Liver (tissue), 9 donors: ENCODE results near the gene STK39. TPM values are rescaled to one million over a fixed set of nuclear protein-coding genes. Genes with fewer than 3 reads are reported as not detected.

ENCODE experiments used
- DNase-seq: peaks from one replicate; pipeline ENCODE4 v3.0.0-alpha.2; 2017; ENCODE audit warnings: low spot score
- H3K27ac ChIP-seq, 2 donors: one replicate each; pipeline ENCODE4 v1.7.0; 2013; ENCODE audit warnings: inconsistent platforms in 2 of 2, low read length in 2 of 2, control low read depth in 1 of 2, low read depth in 1 of 2, mild to moderate bottlenecking in 1 of 2
- H3K27me3 ChIP-seq, 4 donors: one replicate each; pipeline versions ENCODE4 v1.6.1 to v1.7.0; 2013; ENCODE audit warnings: low read length in 3 of 4, inconsistent platforms in 1 of 4, mild to moderate bottlenecking in 1 of 4, moderate library complexity in 1 of 4; ENCODE audit not compliant: control insufficient read depth in 4 of 4, insufficient read depth in 4 of 4
- H3K36me3 ChIP-seq, 4 donors: one replicate each; pipeline versions ENCODE4 v1.6.1 to v1.7.0; 2013; ENCODE audit warnings: low read length in 3 of 4, mild to moderate bottlenecking in 3 of 4, low read depth in 1 of 4, moderate library complexity in 1 of 4; ENCODE audit not compliant: control insufficient read depth in 4 of 4, insufficient read depth in 3 of 4
- H3K4me1 ChIP-seq, 4 donors: one replicate each; pipeline versions ENCODE4 v1.6.1 to v1.7.0; 2013; ENCODE audit warnings: low read length in 3 of 4, mild to moderate bottlenecking in 3 of 4, moderate library complexity in 1 of 4; ENCODE audit not compliant: control insufficient read depth in 4 of 4, insufficient read depth in 4 of 4
- H3K4me3 ChIP-seq, 3 donors: one replicate each; pipeline versions ENCODE4 v1.6.1 to v1.7.0; 2013; ENCODE audit warnings: low read length in 3 of 3, control low read depth in 1 of 3, low read depth in 1 of 3, mild to moderate bottlenecking in 1 of 3
- H3K9ac ChIP-seq, 2 donors: one replicate each; pipeline ENCODE4 v1.7.0; 2013; ENCODE audit warnings: low read length in 2 of 2, mild to moderate bottlenecking in 2 of 2, moderate library complexity in 2 of 2, control low read depth in 1 of 2, low read depth in 1 of 2
- H3K9me3 ChIP-seq, 4 donors: one replicate each; pipeline versions ENCODE4 v1.6.1 to v1.7.0; 2013; ENCODE audit warnings: low read length in 3 of 4; ENCODE audit not compliant: control insufficient read depth in 4 of 4
- FOXA1 ChIP-seq: IDR thresholded peaks from 2 replicates; pipeline ENCODE4 v1.6.1; 2016; ENCODE audit warnings: antibody characterized with exemption
- FOXA2 ChIP-seq: IDR thresholded peaks from 2 replicates; pipeline ENCODE4 v1.6.1; 2016; ENCODE audit warnings: antibody characterized with exemption
- GABPA ChIP-seq, 2 donors: IDR thresholded peaks in 1 of 2; conservative IDR thresholded peaks in 1 of 2; 2 replicates each; pipeline ENCODE4 v1.6.1; 2016; ENCODE audit warnings: antibody characterized with exemption in 2 of 2, mild to moderate bottlenecking in 1 of 2, moderate library complexity in 1 of 2
- HNF4A ChIP-seq, 2 donors: conservative IDR thresholded peaks; 2 replicates each; pipeline ENCODE4 v1.6.1; 2016; ENCODE audit warnings: antibody characterized with exemption in 2 of 2, mild to moderate bottlenecking in 2 of 2
- HNF4G ChIP-seq: IDR thresholded peaks from 2 replicates; pipeline ENCODE4 v1.6.1; 2016; ENCODE audit warnings: antibody characterized with exemption
- JUND ChIP-seq, 2 donors: IDR thresholded peaks; 2 replicates each; pipeline ENCODE4 v1.6.1; 2016; ENCODE audit warnings: antibody characterized with exemption in 2 of 2
- NR2F2 ChIP-seq: IDR thresholded peaks from 2 replicates; pipeline ENCODE4 v1.6.1; 2016; ENCODE audit warnings: antibody characterized with exemption
- RAD21 ChIP-seq, 2 donors: IDR thresholded peaks; 2 replicates each; pipeline ENCODE4 v1.6.1; 2016; ENCODE audit warnings: antibody characterized with exemption in 2 of 2, mild to moderate bottlenecking in 2 of 2
- RXRA ChIP-seq, 2 donors: IDR thresholded peaks; 2 replicates each; pipeline ENCODE4 v1.6.1; 2017 to 2018; ENCODE audit warnings: antibody characterized with exemption in 2 of 2, mild to moderate bottlenecking in 1 of 2
- SP1 ChIP-seq: IDR thresholded peaks from 2 replicates; pipeline ENCODE4 v1.6.1; 2018; ENCODE audit warnings: antibody characterized with exemption, mild to moderate bottlenecking
- TAF1 ChIP-seq: conservative IDR thresholded peaks from 2 replicates; pipeline ENCODE4 v1.6.1; 2016; ENCODE audit warnings: antibody characterized with exemption, mild to moderate bottlenecking
- YY1 ChIP-seq: IDR thresholded peaks from 2 replicates; pipeline ENCODE4 v1.6.1; 2016; ENCODE audit warnings: antibody characterized with exemption, mild to moderate bottlenecking
- WGBS: extraction: QIAGEN DNeasy Blood & Tissue Kit; methylation state at CpG from one replicate; pipeline ENCODE4 v1.1.7; 2013; 5-methylcytosine and 5-hydroxymethylcytosine counted together
- polyA plus RNA-seq, 2 donors: library from polyadenylated mRNA; stranded (reverse) in 1 of 2; unstranded in 1 of 2; fragments of 200-250 nt in 1 of 2; fragments of >200 nt in 1 of 2; fragmentation: Nextera tagmentation in 1 of 2; extraction: Ambion mirVana in 1 of 2; gene quantifications; one replicate each; pipeline versions ENCODE4 v1.2.1 to v1.2.3, GENCODE V29; 2013 to 2015
- total RNA-seq, 2 donors: library from RNA; depleted of rRNA; stranded (reverse); fragments of >200 nt; gene quantifications; one replicate each; pipeline ENCODE4 v1.2.3, GENCODE V29; 2014
- TF ChIP-seq, protein P1 (sequence below): IDR thresholded peaks from 2 replicates; pipeline ENCODE4 v1.6.1; 2016; ENCODE audit warnings: antibody characterized with exemption
- TF ChIP-seq, protein P2 (sequence below): IDR thresholded peaks from 2 replicates; pipeline ENCODE4 v1.6.1; 2016; ENCODE audit warnings: antibody characterized with exemption, mild to moderate bottlenecking
- TF ChIP-seq, protein P3 (sequence below): fragments of 150-350 bp; IDR thresholded peaks from 2 replicates; pipeline ENCODE4 v1.5.1; 2017; ENCODE audit warnings: improper control_type of control experiment, low read depth, low read length; ENCODE audit not compliant: missing input control
- TF ChIP-seq, protein P4 (sequence below): IDR thresholded peaks from 2 replicates; pipeline ENCODE4 v1.6.1; 2016; ENCODE audit warnings: antibody characterized with exemption
- donor health status: healthy.
- donor health status: healthy.
- donor health status: healthy.
- donor health status: healthy.
- donor health status: healthy.

STK39 gene
- total and polyA plus RNA-seq, 4 donors, result 0.29 to 1.8 (median 0.73) TPM

DNA sequence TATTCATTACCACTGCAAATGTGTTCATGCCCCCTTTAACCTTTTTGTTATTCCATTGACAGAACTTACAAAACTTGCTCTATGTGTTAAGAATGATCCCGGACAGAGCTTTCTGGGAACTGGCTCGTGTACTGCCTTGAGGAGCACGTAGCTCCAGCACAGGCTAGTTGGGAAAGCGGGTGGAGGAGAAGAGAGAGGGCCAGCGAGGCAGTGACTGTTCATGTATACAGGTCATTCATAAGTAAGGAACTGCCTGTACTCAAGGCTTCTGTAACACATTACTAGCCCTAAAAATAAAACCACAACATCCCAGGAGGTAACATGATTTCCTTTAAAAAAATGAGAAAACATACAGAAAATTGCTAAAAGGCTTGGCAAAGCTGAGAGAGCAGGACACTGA lies 109.0 kb downstream of the STK39 start:
- WGBS, result 76% methylated on average over 5 of the region's 5 CpGs
- DNase-seq, result no peak
- no peak overlapping the region for H3K4me3 ChIP-seq
- H3K27ac ChIP-seq, result no peak overlapping the region
- no peaks in the 10 kb centered on the region for H3K4me1 ChIP-seq
- no peaks in the 10 kb centered on the region for H3K9me3 ChIP-seq
- no peak overlapping the region for H3K9ac ChIP-seq
- H3K36me3 ChIP-seq, result no peaks in the 10 kb centered on the region
- H3K27me3 ChIP-seq, result no peaks in the 10 kb centered on the region
- no peak for TF ChIP-seq SP1
- TF ChIP-seq, protein P1, sequence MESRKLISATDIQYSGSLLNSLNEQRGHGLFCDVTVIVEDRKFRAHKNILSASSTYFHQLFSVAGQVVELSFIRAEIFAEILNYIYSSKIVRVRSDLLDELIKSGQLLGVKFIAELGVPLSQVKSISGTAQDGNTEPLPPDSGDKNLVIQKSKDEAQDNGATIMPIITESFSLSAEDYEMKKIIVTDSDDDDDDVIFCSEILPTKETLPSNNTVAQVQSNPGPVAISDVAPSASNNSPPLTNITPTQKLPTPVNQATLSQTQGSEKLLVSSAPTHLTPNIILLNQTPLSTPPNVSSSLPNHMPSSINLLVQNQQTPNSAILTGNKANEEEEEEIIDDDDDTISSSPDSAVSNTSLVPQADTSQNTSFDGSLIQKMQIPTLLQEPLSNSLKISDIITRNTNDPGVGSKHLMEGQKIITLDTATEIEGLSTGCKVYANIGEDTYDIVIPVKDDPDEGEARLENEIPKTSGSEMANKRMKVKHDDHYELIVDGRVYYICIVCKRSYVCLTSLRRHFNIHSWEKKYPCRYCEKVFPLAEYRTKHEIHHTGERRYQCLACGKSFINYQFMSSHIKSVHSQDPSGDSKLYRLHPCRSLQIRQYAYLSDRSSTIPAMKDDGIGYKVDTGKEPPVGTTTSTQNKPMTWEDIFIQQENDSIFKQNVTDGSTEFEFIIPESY, result no peak
- TF ChIP-seq RAD21 (IDR thresholded peaks at IDR 0.05), result no peak
- TF ChIP-seq, protein P2, sequence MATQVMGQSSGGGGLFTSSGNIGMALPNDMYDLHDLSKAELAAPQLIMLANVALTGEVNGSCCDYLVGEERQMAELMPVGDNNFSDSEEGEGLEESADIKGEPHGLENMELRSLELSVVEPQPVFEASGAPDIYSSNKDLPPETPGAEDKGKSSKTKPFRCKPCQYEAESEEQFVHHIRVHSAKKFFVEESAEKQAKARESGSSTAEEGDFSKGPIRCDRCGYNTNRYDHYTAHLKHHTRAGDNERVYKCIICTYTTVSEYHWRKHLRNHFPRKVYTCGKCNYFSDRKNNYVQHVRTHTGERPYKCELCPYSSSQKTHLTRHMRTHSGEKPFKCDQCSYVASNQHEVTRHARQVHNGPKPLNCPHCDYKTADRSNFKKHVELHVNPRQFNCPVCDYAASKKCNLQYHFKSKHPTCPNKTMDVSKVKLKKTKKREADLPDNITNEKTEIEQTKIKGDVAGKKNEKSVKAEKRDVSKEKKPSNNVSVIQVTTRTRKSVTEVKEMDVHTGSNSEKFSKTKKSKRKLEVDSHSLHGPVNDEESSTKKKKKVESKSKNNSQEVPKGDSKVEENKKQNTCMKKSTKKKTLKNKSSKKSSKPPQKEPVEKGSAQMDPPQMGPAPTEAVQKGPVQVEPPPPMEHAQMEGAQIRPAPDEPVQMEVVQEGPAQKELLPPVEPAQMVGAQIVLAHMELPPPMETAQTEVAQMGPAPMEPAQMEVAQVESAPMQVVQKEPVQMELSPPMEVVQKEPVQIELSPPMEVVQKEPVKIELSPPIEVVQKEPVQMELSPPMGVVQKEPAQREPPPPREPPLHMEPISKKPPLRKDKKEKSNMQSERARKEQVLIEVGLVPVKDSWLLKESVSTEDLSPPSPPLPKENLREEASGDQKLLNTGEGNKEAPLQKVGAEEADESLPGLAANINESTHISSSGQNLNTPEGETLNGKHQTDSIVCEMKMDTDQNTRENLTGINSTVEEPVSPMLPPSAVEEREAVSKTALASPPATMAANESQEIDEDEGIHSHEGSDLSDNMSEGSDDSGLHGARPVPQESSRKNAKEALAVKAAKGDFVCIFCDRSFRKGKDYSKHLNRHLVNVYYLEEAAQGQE, result no peak
- TF ChIP-seq FOXA1, result no peak

DNA sequence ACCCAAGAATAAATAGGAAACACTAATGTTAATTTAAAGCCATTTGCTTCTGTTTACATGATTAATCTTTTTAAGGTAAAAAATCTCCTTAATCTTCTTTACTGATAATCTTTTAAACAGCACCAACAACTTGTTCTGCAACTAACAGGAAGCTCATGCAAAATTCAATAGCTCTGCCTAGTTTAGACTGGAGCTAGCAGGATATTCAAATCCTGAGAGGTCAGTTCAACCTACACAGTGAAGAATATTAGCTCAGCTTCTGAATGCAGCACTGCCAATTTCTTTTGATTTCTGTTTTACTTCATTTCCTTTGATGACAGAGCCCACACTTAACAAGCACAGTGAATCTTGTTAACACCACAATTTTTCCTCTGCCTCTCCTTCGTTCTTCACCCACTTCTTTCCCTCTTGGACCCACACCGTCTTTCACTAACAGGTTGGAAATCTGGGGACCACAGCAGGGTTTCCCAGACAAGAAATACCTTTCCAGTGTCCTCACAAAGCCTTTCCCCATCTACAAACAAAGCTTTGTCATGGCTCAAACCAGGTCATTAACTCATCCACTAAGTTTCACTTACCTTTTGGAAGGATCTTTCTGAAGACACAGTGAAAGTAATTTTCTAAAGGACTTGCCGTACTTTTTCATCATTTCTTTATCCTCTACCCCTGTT lies 109.8 kb downstream of the STK39 start:
- H3K9ac ChIP-seq, result no peak overlapping the region
- DNase-seq, result no peak
- no peak overlapping the region for H3K4me3 ChIP-seq
- no peaks in the 10 kb centered on the region for H3K4me1 ChIP-seq
- no peak overlapping the region for H3K27ac ChIP-seq
- TF ChIP-seq HNF4G (no peak), FOXA2 (no peak), RXRA (IDR thresholded peaks at IDR 0.05) (no peak), YY1 (no peak), SP1 (no peak), TAF1 (no peak), GABPA (IDR thresholded peaks at IDR 0.05 in 1 of 2, conservative IDR thresholded peaks at IDR 0.05 in 1 of 2) (no peak), HNF4A (conservative IDR thresholded peaks at IDR 0.05) (no peak), NR2F2 (no peak), RAD21 (IDR thresholded peaks at IDR 0.05) (no peak), FOXA1 (no peak), JUND (IDR thresholded peaks at IDR 0.05) (no peak)
- TF ChIP-seq, protein P3, sequence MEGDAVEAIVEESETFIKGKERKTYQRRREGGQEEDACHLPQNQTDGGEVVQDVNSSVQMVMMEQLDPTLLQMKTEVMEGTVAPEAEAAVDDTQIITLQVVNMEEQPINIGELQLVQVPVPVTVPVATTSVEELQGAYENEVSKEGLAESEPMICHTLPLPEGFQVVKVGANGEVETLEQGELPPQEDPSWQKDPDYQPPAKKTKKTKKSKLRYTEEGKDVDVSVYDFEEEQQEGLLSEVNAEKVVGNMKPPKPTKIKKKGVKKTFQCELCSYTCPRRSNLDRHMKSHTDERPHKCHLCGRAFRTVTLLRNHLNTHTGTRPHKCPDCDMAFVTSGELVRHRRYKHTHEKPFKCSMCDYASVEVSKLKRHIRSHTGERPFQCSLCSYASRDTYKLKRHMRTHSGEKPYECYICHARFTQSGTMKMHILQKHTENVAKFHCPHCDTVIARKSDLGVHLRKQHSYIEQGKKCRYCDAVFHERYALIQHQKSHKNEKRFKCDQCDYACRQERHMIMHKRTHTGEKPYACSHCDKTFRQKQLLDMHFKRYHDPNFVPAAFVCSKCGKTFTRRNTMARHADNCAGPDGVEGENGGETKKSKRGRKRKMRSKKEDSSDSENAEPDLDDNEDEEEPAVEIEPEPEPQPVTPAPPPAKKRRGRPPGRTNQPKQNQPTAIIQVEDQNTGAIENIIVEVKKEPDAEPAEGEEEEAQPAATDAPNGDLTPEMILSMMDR, result no peak
- TF ChIP-seq, protein P1, result no peak
- TF ChIP-seq, protein P4, sequence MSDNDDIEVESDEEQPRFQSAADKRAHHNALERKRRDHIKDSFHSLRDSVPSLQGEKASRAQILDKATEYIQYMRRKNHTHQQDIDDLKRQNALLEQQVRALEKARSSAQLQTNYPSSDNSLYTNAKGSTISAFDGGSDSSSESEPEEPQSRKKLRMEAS, result no peak
- no peaks in the 10 kb centered on the region for H3K27me3 ChIP-seq
- no peaks in the 10 kb centered on the region for H3K9me3 ChIP-seq
- 82% methylated on average over 3 of the region's 3 CpGs for WGBS
- H3K36me3 ChIP-seq, result no peaks in the 10 kb centered on the region
